DND-41 (cell line): ENCODE data around the gene MS4A6E.

Source experiments
- EZH2 ChIP-seq: IDR thresholded peaks from 3 replicates; pipeline ENCODE4 v1.6.1; 2012; ENCODE audit warnings: borderline replicate concordance, low read depth, mild to moderate bottlenecking, moderate library complexity, low read length, inconsistent platforms; ENCODE audit not compliant: severe bottlenecking
- TF ChIP-seq, protein P1 (sequence below): IDR thresholded peaks from 2 replicates; pipeline ENCODE4 v1.5.1; 2012; ENCODE audit warnings: borderline replicate concordance, low read length, moderate library complexity, mild to moderate bottlenecking; ENCODE audit not compliant: poor library complexity, severe bottlenecking; ENCODE audit errors: extremely low read depth

DNA sequence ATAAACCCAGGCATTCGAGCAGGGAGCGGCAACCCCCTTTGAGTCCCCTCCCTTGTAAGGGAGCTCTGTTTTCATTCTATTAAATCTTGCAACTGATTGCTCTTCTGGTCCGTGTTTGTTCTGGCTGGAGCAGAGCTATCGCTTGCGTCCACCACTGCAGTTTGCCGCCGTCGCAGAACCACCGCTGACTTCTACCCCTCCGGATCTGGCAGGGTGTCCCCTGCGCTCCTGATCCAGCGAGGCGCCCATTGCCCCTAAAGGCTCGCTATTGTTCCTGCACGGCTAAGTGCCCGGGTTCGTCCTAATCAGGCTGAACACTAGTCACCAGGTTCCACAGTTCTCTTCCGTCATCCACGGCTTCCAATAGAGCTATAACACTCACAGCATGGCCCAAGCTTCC, 40.8 kb downstream of the MS4A6E start:
- TF ChIP-seq, protein P1, sequence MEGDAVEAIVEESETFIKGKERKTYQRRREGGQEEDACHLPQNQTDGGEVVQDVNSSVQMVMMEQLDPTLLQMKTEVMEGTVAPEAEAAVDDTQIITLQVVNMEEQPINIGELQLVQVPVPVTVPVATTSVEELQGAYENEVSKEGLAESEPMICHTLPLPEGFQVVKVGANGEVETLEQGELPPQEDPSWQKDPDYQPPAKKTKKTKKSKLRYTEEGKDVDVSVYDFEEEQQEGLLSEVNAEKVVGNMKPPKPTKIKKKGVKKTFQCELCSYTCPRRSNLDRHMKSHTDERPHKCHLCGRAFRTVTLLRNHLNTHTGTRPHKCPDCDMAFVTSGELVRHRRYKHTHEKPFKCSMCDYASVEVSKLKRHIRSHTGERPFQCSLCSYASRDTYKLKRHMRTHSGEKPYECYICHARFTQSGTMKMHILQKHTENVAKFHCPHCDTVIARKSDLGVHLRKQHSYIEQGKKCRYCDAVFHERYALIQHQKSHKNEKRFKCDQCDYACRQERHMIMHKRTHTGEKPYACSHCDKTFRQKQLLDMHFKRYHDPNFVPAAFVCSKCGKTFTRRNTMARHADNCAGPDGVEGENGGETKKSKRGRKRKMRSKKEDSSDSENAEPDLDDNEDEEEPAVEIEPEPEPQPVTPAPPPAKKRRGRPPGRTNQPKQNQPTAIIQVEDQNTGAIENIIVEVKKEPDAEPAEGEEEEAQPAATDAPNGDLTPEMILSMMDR, result no peak
- no peak for TF ChIP-seq EZH2
